ENCODE measurements around the gene TBC1D1.

Gene TBC1D1

GRCh38 chr4:37960098-37960497 lies 69.2 kb downstream of the TBC1D1 start, which contains the start of gene PTTG2:
Gene PTTG2 (plus strand): TSS chr4:37960398. CDS start chr4:37960435, 37 bp downstream.
- TF ChIP-seq CTCF (conservative IDR thresholded peaks at IDR 0.05) (no peak), ZFX (IDR thresholded peaks at IDR 0.05) (no peak)
- no peak within 1 kb of the TSS for H3K27ac ChIP-seq

GRCh38 chr4:37960679-37961450 lies 70.0 kb downstream of the TBC1D1 start:
- TF ChIP-seq ZFX (IDR thresholded peaks at IDR 0.05) (no peak), CTCF (conservative IDR thresholded peaks at IDR 0.05) (no peak)
- no peak overlapping the region for H3K27ac ChIP-seq

- TF ChIP-seq ZFX (IDR thresholded peaks at IDR 0.05) (no peak), CTCF (conservative IDR thresholded peaks at IDR 0.05) (no peak)
- H3K27ac ChIP-seq = no peak overlapping the region
Measured at GRCh38 chr4:37964734-37965457, 74.0 kb downstream of the TBC1D1 start.

- H3K27ac ChIP-seq = peak overlapping the region; percentile 30; the same call in 1 of the 2 replicates
- TF ChIP-seq ZFX (IDR thresholded peaks at IDR 0.05) (no peak), CTCF (conservative IDR thresholded peaks at IDR 0.05) (no peak)
Measured at GRCh38 chr4:37966044-37966443, 75.2 kb downstream of the TBC1D1 start.

- TF ChIP-seq CTCF (conservative IDR thresholded peaks at IDR 0.05) = no peak
- TF ChIP-seq ZFX (IDR thresholded peaks at IDR 0.05) = no peak
- no peak overlapping the region; the same call in 1 of the 2 replicates for H3K27ac ChIP-seq
Measured at GRCh38 chr4:37967736-37968135, 76.9 kb downstream of the TBC1D1 start.

- H3K27ac ChIP-seq = peak overlapping the region; percentile 66
- TF ChIP-seq CTCF (conservative IDR thresholded peaks at IDR 0.05) = no peak
- TF ChIP-seq ZFX (IDR thresholded peaks at IDR 0.05) = no peak
Measured at GRCh38 chr4:37968747-37969146, 77.9 kb downstream of the TBC1D1 start.

- no peak for TF ChIP-seq ZFX (IDR thresholded peaks at IDR 0.05)
- TF ChIP-seq CTCF (conservative IDR thresholded peaks at IDR 0.05) = peak; percentile 42
- no peak overlapping the region; the same call in 1 of the 2 replicates for H3K27ac ChIP-seq
Measured at GRCh38 chr4:37970702-37971101, 79.8 kb downstream of the TBC1D1 start.
